ENCODE data around the gene TAF3. TPM values are rescaled to one million over a fixed set of nuclear protein-coding genes. Genes with fewer than 3 reads are reported as not detected.

Gene TAF3
- total and polyA plus RNA-seq, 12 donors, result 3.6 to 14.9 (median 11.0) TPM

- ATAC-seq, result no peak
- TF ChIP-seq, protein P1, sequence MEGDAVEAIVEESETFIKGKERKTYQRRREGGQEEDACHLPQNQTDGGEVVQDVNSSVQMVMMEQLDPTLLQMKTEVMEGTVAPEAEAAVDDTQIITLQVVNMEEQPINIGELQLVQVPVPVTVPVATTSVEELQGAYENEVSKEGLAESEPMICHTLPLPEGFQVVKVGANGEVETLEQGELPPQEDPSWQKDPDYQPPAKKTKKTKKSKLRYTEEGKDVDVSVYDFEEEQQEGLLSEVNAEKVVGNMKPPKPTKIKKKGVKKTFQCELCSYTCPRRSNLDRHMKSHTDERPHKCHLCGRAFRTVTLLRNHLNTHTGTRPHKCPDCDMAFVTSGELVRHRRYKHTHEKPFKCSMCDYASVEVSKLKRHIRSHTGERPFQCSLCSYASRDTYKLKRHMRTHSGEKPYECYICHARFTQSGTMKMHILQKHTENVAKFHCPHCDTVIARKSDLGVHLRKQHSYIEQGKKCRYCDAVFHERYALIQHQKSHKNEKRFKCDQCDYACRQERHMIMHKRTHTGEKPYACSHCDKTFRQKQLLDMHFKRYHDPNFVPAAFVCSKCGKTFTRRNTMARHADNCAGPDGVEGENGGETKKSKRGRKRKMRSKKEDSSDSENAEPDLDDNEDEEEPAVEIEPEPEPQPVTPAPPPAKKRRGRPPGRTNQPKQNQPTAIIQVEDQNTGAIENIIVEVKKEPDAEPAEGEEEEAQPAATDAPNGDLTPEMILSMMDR (IDR thresholded peaks at IDR 0.05), result no peak
- 41 to 43% methylated on average over 1 of the region's 1 CpG for WGBS, 2 donors
- no peaks in the 10 kb centered on the region for H3K9me3 ChIP-seq
- no peaks in the 10 kb centered on the region for H3K27me3 ChIP-seq
- H3K27ac ChIP-seq, result no peak overlapping the region
- DNase-seq, result no peak
- H3K4me1 ChIP-seq, result peaks cover 0 to 28% (median 5%) of the 10 kb centered on the region in 9 donors
- H3K36me3 ChIP-seq, result peaks cover 0 to 4% (median 0%) of the 10 kb centered on the region in 9 donors
- no peak overlapping the region for H3K4me3 ChIP-seq
- intact Hi-C loops (cut with DNase I), result no loop called here
Observed at GRCh38 chr10:7891634-7892033, 73.3 kb downstream of the TAF3 start.

DNA sequence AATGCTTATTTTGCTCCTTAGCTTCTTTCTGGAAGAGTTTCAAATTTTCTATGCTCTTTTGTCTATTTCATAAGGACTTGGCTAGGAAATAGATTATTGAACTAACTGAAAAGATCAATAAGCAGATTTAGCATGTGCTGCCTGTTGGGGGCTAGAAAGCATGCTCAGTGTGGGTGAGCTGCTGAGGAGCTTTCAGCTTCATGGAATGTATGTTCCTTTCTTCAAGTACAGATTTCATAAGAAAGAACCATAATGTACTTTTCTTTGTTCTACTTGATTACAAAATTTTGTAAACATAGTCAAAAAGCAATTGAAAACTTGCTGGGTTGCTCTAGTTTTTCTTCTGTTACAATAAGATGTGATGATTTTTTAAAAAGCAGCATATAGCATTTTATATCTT lies 73.8 kb downstream of the TAF3 start:
- no peak for DNase-seq
- Histone ChIP-seq H3K9me3 (no peaks in the 10 kb centered on the region), H3K4me1 (peaks cover 0 to 24% (median 3%) of the 10 kb centered on the region in 9 donors), H3K27ac (no peak overlapping the region), H3K36me3 (peaks cover 0 to 9% (median 0%) of the 10 kb centered on the region in 9 donors), H3K27me3 (no peaks in the 10 kb centered on the region), H3K4me3 (no peak overlapping the region)
- intact Hi-C loops (cut with DNase I), result no loop called here
- TF ChIP-seq, protein P1 (IDR thresholded peaks at IDR 0.05), result no peak
- ATAC-seq, result no peak

GRCh38 chr10:7895699-7896090 lies 77.4 kb downstream of the TAF3 start:
- Histone ChIP-seq H3K9me3 (no peaks in the 10 kb centered on the region), H3K36me3 (peaks cover 0 to 12% (median 0%) of the 10 kb centered on the region in 9 donors), H3K4me3 (no peak overlapping the region), H3K27me3 (no peaks in the 10 kb centered on the region), H3K27ac (no peak overlapping the region), H3K4me1 (peaks cover 0 to 17% (median 0%) of the 10 kb centered on the region in 9 donors)
- no peak for DNase-seq
- 67 to 80% methylated on average over 6 of the region's 6 CpGs for WGBS, 2 donors
- no peak for ATAC-seq
- intact Hi-C loops (cut with DNase I), result no loop called here
- TF ChIP-seq, protein P1 (IDR thresholded peaks at IDR 0.05), result no peak

DNA sequence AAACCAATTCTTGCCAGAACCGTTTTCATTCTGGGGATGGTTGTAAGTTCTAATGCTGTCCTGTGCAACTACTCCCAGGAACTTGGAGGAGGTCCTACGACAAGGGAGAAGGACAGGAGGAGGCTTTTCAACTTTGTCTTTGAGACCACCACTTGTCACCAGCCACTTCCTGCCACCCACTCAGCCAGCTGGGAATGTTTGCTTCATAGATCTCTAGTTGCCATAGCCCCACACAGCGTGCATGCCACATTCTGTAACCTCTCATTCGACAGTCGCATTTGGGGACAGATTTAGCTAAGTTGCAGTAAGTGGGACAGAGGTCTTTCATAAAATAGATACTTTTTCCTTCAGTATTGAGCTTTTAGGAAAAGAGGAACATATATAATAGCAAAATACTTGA lies 78.0 kb downstream of the TAF3 start:
- DNase-seq (no peak), ATAC-seq (no peak)
- Histone ChIP-seq H3K36me3 (peaks cover 0 to 12% (median 0%) of the 10 kb centered on the region in 9 donors), H3K27ac (no peak overlapping the region), H3K4me3 (no peak overlapping the region), H3K4me1 (peaks cover 0 to 13% (median 0%) of the 10 kb centered on the region in 9 donors), H3K27me3 (no peaks in the 10 kb centered on the region), H3K9me3 (no peaks in the 10 kb centered on the region)
- intact Hi-C loops (cut with DNase I), result no loop called here
- WGBS, 2 donors, result 85 to 87% methylated on average over 5 of the region's 5 CpGs
- TF ChIP-seq, protein P1 (IDR thresholded peaks at IDR 0.05), result no peak

All from heart right ventricle (tissue), 16 donors.